ENCODE results near the gene ACAD9. TPM values are rescaled to one million over a fixed set of nuclear protein-coding genes. Genes with fewer than 3 reads are reported as not detected.

ACAD9 gene
- total and polyA plus RNA-seq, 10 of the 15 experiments (the other 5 are each of a cell fraction or from before 2014, with no cell fraction given), result 12.7 to 63.1 (median 43.7) TPM

DNA sequence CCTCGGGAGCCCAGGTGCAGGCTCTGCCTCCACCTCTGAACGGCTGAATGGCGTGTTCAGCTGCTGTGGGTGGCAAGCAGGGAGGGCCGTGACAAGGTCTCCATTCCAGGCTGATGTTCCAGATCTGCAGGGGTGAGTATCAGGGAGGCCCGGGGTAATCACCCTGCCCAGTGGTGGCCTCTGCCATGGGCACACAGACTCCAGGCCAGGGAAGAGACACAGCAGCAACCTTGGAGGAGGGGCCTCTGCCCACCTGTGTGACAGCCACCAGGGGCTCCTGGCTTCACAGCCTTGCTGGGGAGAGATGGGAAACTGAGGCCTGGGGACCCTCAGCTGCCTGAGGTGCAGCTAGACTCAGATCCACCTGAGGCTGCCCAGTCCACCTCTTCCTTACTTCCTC, 25.6 kb upstream of the ACAD9 start:
- DNase-seq (ENCODE audit: low read depth, low spot score), result no peak
- RAD21 ChIA-PET (ENCODE audit: unreplicated experiment), result no interaction called here
- BruUV-seq (replicated peaks), result no TSS peak
- TF ChIP-seq ZBTB33 (IDR thresholded peaks at IDR 0.05), result no peak
- no peak for TF ChIP-seq ETV6 (conservative IDR thresholded peaks at IDR 0.05 in 1 of 2, IDR thresholded peaks at IDR 0.05 in 1 of 2; ENCODE audit: borderline replicate concordance in 1 of 2, low read depth in 1 of 2)
- no peak for TF ChIP-seq CHD2 (IDR thresholded peaks at IDR 0.05; ENCODE audit: borderline replicate concordance, low read depth, low read length)
- TF ChIP-seq IRF3 (IDR thresholded peaks at IDR 0.05), result no peak
- TF ChIP-seq, protein P1, sequence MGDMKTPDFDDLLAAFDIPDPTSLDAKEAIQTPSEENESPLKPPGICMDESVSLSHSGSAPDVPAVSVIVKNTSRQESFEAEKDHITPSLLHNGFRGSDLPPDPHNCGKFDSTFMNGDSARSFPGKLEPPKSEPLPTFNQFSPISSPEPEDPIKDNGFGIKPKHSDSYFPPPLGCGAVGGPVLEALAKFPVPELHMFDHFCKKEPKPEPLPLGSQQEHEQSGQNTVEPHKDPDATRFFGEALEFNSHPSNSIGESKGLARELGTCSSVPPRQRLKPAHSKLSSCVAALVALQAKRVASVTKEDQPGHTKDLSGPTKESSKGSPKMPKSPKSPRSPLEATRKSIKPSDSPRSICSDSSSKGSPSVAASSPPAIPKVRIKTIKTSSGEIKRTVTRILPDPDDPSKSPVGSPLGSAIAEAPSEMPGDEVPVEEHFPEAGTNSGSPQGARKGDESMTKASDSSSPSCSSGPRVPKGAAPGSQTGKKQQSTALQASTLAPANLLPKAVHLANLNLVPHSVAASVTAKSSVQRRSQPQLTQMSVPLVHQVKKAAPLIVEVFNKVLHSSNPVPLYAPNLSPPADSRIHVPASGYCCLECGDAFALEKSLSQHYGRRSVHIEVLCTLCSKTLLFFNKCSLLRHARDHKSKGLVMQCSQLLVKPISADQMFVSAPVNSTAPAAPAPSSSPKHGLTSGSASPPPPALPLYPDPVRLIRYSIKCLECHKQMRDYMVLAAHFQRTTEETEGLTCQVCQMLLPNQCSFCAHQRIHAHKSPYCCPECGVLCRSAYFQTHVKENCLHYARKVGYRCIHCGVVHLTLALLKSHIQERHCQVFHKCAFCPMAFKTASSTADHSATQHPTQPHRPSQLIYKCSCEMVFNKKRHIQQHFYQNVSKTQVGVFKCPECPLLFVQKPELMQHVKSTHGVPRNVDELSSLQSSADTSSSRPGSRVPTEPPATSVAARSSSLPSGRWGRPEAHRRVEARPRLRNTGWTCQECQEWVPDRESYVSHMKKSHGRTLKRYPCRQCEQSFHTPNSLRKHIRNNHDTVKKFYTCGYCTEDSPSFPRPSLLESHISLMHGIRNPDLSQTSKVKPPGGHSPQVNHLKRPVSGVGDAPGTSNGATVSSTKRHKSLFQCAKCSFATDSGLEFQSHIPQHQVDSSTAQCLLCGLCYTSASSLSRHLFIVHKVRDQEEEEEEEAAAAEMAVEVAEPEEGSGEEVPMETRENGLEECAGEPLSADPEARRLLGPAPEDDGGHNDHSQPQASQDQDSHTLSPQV (IDR thresholded peaks at IDR 0.05), result no peak
- TF ChIP-seq CREB1 (IDR thresholded peaks at IDR 0.05; ENCODE audit: low read depth), result no peak
- no peak for TF ChIP-seq YBX1 (IDR thresholded peaks at IDR 0.05)
- no peak for TF ChIP-seq TBL1XR1 (IDR thresholded peaks at IDR 0.05; ENCODE audit: low read depth, low read length)
- TF ChIP-seq NRF1 (conservative IDR thresholded peaks at IDR 0.05; ENCODE audit: low read depth, low read length), result no peak
- no peak for TF ChIP-seq CBFB (IDR thresholded peaks at IDR 0.05; ENCODE audit: low read depth)
- TF ChIP-seq NR2F1 (conservative IDR thresholded peaks at IDR 0.05), result no peak
- Histone ChIP-seq H4K20me1 (ENCODE audit: control insufficient read depth, insufficient read depth) (no peaks in the 10 kb centered on the region), H3K27ac (ENCODE audit: control insufficient read depth, insufficient read depth) (no peak overlapping the region), H3K4me2 (ENCODE audit: control insufficient read depth, insufficient read depth) (no peak overlapping the region), H3K9me3 (replicated peaks; ENCODE audit: control insufficient read depth, insufficient read depth, low read length) (peaks cover 13% of the 10 kb centered on the region; the same call in 2 of the 3 replicates), H3K27me3 (replicated peaks in 1 of 2; ENCODE audit: control insufficient read depth in 2 of 2, insufficient read depth in 2 of 2, low read length in 1 of 2) (no peaks in the 10 kb centered on the region; a peak in 1 of 4 replicates), H3K79me2 (ENCODE audit: control insufficient read depth, insufficient read depth, low read length) (no peaks in the 10 kb centered on the region), H3K4me3 (no peak overlapping the region), H2AFZ (ENCODE audit: control insufficient read depth, low read depth, low read length) (no peak overlapping the region), H3K4me1 (ENCODE audit: control insufficient read depth, insufficient read depth, low read length) (no peaks in the 10 kb centered on the region), H3K9ac (ENCODE audit: control insufficient read depth, insufficient read depth, low read length) (no peak overlapping the region), H3K36me3 (ENCODE audit: control insufficient read depth in 2 of 2, insufficient read depth in 2 of 2, low read length in 1 of 2) (no peaks in the 10 kb centered on the region)
- ATAC-seq, result no peak
- no peak for FAIRE-seq
- POLR2A ChIA-PET, result interaction anchor here (0.6 kb wide), 1 partner anchor 1653 kb away, joined by 3 read pairs; no protein-coding TSS in a partner anchor
- CTCF ChIA-PET, result interaction anchor here (1.0 kb wide), 1 partner anchor 10 kb away, joined by 4 read pairs; no protein-coding TSS in a partner anchor
- intact Hi-C loops (cut with micrococcal nuclease; ENCODE audit: unreplicated experiment), result no loop called here
- SMC1A ChIA-PET (ENCODE audit: uncharacterized antibody, unreplicated experiment), result no interaction called here
- WGBS (ENCODE audit: insufficient coverage, insufficient replicate concordance, low lambda C conversion rate, missing lambda C conversion rate), result 80% methylated on average over 5 of the region's 5 CpGs
- in situ Hi-C loops (cut with MboI), result no loop called here

All from GM12878 (cell line).